ENCODE results near the gene PRG2.

The PRG2 gene

DNA sequence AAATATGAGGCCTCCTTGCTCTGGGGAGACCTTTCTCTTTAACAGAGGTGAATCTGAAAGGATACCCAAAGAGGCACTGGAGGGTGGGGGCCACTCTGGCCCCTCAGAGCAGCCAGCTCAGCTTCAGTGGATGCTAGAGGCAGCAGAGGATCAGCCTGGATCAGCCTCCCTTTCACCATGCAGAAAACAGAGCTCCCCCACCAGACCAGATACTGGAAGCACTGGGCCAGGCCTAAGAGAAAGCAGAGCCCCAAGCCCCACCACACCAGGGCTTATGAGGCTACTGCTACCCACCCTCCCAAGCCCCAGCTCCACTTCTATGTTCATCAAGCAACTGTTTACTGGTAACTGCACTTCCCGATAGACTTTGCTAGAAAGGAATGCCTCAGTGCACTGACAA is 40.5 kb upstream of the PRG2 start:
- no peak overlapping the region for H3K4me3 ChIP-seq (ENCODE audit: low read depth, low read length)
- TF ChIP-seq, protein P1, sequence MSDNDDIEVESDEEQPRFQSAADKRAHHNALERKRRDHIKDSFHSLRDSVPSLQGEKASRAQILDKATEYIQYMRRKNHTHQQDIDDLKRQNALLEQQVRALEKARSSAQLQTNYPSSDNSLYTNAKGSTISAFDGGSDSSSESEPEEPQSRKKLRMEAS (IDR thresholded peaks at IDR 0.05; ENCODE audit: low read depth, low read length) = no peak
- no peak for TF ChIP-seq MYC (IDR thresholded peaks at IDR 0.05; ENCODE audit: low read depth, low read length)
- TF ChIP-seq, protein P2, sequence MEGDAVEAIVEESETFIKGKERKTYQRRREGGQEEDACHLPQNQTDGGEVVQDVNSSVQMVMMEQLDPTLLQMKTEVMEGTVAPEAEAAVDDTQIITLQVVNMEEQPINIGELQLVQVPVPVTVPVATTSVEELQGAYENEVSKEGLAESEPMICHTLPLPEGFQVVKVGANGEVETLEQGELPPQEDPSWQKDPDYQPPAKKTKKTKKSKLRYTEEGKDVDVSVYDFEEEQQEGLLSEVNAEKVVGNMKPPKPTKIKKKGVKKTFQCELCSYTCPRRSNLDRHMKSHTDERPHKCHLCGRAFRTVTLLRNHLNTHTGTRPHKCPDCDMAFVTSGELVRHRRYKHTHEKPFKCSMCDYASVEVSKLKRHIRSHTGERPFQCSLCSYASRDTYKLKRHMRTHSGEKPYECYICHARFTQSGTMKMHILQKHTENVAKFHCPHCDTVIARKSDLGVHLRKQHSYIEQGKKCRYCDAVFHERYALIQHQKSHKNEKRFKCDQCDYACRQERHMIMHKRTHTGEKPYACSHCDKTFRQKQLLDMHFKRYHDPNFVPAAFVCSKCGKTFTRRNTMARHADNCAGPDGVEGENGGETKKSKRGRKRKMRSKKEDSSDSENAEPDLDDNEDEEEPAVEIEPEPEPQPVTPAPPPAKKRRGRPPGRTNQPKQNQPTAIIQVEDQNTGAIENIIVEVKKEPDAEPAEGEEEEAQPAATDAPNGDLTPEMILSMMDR (IDR thresholded peaks at IDR 0.05; ENCODE audit: low read depth, low read length) = peak; percentile 19
- TF ChIP-seq POLR2A (IDR thresholded peaks at IDR 0.05; ENCODE audit: extremely low read depth, insufficient read length) = no peak
- peak; percentile 62 for DNase-seq (ENCODE audit: low read depth)

DNA sequence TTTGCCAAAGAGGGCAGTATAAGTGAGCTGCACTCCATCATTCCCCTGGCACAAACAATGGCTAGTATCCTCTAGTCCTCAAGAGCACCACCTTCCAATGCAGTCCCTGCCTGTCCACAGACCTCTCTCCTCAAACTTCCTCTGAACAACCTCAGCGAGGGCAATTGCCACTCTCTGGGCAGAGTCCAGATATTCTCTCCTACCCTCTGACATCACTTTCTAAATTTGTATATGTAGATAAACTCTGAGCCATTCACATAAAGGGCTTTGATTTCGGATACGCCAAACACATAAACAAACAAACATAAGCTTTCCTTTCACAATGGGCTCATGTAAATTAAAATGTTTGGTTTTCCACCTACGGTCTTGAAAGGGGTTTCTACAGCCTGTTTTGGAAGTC is 39.5 kb upstream of the PRG2 start:
- H3K4me3 ChIP-seq (ENCODE audit: low read depth, low read length) = no peak overlapping the region
- DNase-seq (ENCODE audit: low read depth) = no peak
- no peak for TF ChIP-seq POLR2A (IDR thresholded peaks at IDR 0.05; ENCODE audit: extremely low read depth, insufficient read length)

DNA sequence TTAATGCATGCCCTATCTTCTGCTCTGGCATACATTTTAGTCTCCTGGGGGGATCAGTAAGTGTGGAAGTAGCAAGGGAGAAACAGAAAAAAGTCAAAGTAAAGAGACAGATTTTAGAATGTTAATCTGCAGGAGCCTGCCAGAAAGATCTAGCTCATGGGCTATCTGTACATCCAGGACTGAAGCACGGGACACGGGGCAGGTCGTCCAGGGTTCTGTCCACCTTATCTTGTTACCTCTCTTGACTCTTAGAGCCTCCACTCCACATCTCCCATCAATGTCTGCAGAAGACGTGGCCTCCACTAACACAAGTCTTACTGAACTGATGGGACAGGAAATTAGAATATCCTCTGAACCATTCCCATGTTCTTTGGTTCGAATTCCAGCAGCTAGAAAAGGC is 38.2 kb upstream of the PRG2 start:
- TF ChIP-seq, protein P1 (IDR thresholded peaks at IDR 0.05; ENCODE audit: low read depth, low read length) = no peak
- no peak for TF ChIP-seq POLR2A (IDR thresholded peaks at IDR 0.05; ENCODE audit: extremely low read depth, insufficient read length)
- TF ChIP-seq, protein P2 (IDR thresholded peaks at IDR 0.05; ENCODE audit: low read depth, low read length) = no peak
- TF ChIP-seq MYC (IDR thresholded peaks at IDR 0.05; ENCODE audit: low read depth, low read length) = no peak
- no peak overlapping the region for H3K4me3 ChIP-seq (ENCODE audit: low read depth, low read length)
- no peak for DNase-seq (ENCODE audit: low read depth)

DNA sequence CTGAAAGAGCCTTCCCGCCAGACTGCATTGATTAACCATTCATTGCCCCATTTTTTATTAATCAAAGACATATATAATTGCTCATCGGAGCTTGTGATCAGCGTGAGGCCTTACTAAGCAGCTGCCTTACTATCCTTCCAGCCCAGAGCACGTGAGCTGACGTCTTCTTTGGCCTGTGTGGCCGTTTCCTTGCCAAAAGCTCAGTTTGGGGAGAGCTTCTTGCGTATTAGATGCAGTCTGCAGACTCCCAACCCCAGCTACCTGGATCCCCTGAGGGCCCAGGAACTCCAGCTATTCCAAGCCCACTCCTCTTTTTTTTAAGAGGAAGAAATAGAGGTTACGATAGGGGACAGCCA is 37.3 kb upstream of the PRG2 start:
- no peak overlapping the region for H3K4me3 ChIP-seq (ENCODE audit: low read depth, low read length)
- DNase-seq (ENCODE audit: low read depth) = no peak
- TF ChIP-seq, protein P2 (IDR thresholded peaks at IDR 0.05; ENCODE audit: low read depth, low read length) = no peak
- TF ChIP-seq, protein P1 (IDR thresholded peaks at IDR 0.05; ENCODE audit: low read depth, low read length) = no peak
- TF ChIP-seq MYC (IDR thresholded peaks at IDR 0.05; ENCODE audit: low read depth, low read length) = no peak
- TF ChIP-seq POLR2A (IDR thresholded peaks at IDR 0.05; ENCODE audit: extremely low read depth, insufficient read length) = no peak

DNA sequence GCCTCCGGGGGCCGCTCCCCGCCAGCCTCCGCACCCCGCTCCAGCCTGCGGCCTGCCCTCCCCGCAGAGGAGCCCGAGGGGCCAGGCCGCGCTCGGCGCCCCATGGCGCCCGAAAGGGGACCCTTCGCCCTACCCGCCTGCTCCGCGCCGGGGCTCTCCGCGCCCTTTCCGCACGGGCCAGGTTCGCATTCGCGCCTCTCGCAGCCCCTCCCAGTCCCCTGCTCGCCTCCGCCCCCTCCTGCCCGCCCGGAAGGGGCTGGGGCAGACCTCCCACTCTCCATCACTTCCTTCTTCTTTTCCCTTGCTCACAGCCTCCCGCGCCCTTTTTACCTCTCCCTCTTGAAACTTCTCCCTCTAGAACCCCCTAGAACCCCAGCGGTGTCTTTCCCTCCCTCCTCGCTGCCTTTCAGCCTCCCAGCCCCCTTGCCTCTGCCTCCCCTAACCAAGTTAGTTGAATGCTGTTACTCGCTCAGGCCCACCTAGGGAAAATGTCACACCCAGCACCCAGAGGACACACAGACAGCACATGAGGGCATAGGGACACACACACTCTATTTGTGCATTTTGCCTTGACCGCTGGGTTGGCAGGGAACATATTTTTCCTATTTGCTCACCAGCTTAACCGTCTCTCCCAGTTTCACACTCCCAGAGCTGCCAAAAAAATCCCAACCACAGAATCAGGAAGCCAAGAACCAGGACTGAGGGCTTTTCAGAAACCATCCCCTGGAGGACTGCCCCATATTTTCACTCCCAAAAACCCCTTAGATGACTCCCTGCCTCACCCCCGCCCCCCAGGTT is 36.7 kb upstream of the PRG2 start, which contains the start of gene SLC43A3:
SLC43A3 (minus strand) TSS at position 193 of the 798 bp plus-strand sequence. CDS start 949 bp downstream, outside the sequence.
- DNase-seq (ENCODE audit: low read depth) = peak; percentile 97
- TF ChIP-seq, protein P1 (IDR thresholded peaks at IDR 0.05; ENCODE audit: low read depth, low read length) = peak; percentile 46; the same call in 1 of the 2 replicates
- TF ChIP-seq POLR2A (IDR thresholded peaks at IDR 0.05; ENCODE audit: extremely low read depth, insufficient read length) (peak; percentile 93), MYC (IDR thresholded peaks at IDR 0.05; ENCODE audit: low read depth, low read length) (peak; percentile 60; the same call in 1 of the 2 replicates)
- TF ChIP-seq, protein P2 (IDR thresholded peaks at IDR 0.05; ENCODE audit: low read depth, low read length) = no peak
- peak within 1 kb of the TSS; percentile 99 for H3K4me3 ChIP-seq (ENCODE audit: low read depth, low read length)

DNA sequence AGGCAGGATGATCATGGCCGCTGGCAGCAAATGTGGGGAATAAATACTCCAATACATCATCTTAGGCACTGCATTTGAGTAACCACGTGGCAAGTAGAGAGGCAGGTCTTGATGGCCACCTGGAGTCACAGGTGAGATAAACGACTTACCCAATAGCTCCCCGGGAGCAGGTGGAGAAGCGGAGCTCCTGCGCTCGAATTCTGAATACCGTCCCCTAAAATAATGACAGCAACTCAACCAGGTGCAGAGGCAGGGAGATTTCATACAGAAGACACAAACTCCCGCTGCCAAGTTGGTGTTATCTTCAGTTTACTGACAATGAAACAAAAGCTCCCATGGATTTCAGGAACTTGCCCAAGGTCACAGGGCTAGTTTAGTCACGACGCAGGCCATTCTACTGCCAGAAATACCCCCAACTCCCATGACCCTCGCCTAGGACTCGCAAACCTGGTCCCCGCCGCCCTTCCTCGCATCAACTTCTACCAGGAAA is 36.0 kb upstream of the PRG2 start:
- TF ChIP-seq POLR2A (IDR thresholded peaks at IDR 0.05; ENCODE audit: extremely low read depth, insufficient read length) = no peak
- TF ChIP-seq, protein P1 (IDR thresholded peaks at IDR 0.05; ENCODE audit: low read depth, low read length) = peak; percentile 90
- TF ChIP-seq MYC (IDR thresholded peaks at IDR 0.05; ENCODE audit: low read depth, low read length) = peak; percentile 76
- TF ChIP-seq, protein P2 (IDR thresholded peaks at IDR 0.05; ENCODE audit: low read depth, low read length) = no peak
- DNase-seq (ENCODE audit: low read depth) = peak; percentile 44
- peak overlapping the region; percentile 99 for H3K4me3 ChIP-seq (ENCODE audit: low read depth, low read length)

Data from NB4 (cell line).